ENCODE measurements around the gene NAA40.

DNA sequence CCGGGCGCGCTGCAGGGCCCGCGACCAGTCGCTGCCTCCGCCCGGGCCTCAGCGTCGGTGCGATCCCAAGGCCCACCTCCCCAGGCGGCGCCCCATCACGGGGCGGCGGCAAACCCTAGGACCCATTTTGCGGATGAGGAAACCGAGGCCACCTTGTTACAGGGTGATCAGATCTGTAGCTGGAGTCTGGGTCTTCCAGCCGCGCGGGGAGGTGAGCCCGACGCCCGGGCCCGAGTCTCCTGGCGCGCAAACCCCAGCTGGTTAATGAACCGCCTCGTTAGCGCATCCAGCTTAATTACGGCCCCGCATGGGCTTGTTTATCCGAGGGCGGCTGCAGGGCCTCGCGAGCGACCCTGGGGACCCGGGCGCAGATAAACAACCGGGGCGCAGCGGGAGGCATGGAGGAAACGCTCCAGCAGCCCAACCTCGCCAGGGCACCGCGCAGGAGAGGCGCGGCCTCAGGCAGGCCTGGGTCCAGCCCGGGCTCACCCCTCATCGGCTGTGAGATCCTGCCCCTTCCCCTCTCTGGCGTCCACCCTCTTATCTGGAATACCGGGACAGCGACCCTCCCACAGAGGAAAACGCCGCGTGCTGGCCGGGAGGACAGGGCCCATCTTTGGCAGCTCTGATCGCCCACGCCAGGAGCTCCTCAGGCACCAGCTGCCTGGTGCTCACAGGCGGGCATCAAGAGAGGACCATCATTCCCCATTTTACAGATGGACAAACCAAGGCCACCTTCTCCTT is 62.1 kb downstream of the NAA40 start:
- TF ChIP-seq, protein P1, sequence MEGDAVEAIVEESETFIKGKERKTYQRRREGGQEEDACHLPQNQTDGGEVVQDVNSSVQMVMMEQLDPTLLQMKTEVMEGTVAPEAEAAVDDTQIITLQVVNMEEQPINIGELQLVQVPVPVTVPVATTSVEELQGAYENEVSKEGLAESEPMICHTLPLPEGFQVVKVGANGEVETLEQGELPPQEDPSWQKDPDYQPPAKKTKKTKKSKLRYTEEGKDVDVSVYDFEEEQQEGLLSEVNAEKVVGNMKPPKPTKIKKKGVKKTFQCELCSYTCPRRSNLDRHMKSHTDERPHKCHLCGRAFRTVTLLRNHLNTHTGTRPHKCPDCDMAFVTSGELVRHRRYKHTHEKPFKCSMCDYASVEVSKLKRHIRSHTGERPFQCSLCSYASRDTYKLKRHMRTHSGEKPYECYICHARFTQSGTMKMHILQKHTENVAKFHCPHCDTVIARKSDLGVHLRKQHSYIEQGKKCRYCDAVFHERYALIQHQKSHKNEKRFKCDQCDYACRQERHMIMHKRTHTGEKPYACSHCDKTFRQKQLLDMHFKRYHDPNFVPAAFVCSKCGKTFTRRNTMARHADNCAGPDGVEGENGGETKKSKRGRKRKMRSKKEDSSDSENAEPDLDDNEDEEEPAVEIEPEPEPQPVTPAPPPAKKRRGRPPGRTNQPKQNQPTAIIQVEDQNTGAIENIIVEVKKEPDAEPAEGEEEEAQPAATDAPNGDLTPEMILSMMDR (IDR thresholded peaks at IDR 0.05; ENCODE audit: low read depth, low read length, poor library complexity, severe bottlenecking), result no peak
- TF ChIP-seq EZH2phosphoT487 (IDR thresholded peaks at IDR 0.05; ENCODE audit: borderline replicate concordance, low read length), result no peak

All from DOHH2 (cell line).